Natural killer cell (primary cell): Measurements from ENCODE around the gene KIF25. TPM values are rescaled to one million over a fixed set of nuclear protein-coding genes. Genes with fewer than 3 reads are reported as not detected.

ENCODE experiments used
- ATAC-seq, 3 donors: fragments of 150-1000 bp in 2 of 3; fragments of 200-7000 bp in 1 of 3; cut with Tn5 transposase; 1 replicate in 1 of 3; 2 replicates in 2 of 3; pipeline ENCODE4 v1.10.0; 2021; ENCODE audit warnings: mild to moderate bottlenecking in 2 of 3, moderate library complexity in 2 of 3
- DNase-seq, 2 donors: peaks; one replicate each; pipeline versions ENCODE4 v3.0.0 to v3.0.0-alpha.2; 2013 to 2021; ENCODE audit warnings: mixed read lengths in 1 of 2
- H3K27ac ChIP-seq: one replicate; pipeline ENCODE4 v1.5.1; 2013; ENCODE audit warnings: mild to moderate bottlenecking, low read length
- H3K27me3 ChIP-seq: one replicate; pipeline ENCODE4 v1.6.1; 2013; ENCODE audit warnings: low read length; ENCODE audit not compliant: control insufficient read depth, insufficient read depth
- H3K36me3 ChIP-seq: one replicate; pipeline ENCODE4 v1.6.1; 2013; ENCODE audit warnings: low read length; ENCODE audit not compliant: control insufficient read depth, insufficient read depth
- H3K4me1 ChIP-seq: one replicate; pipeline ENCODE4 v1.6.1; 2013; ENCODE audit warnings: low read length; ENCODE audit not compliant: control insufficient read depth, insufficient read depth
- H3K4me3 ChIP-seq: one replicate; pipeline ENCODE4 v1.5.1; 2013; ENCODE audit warnings: low read length
- H3K9me3 ChIP-seq: one replicate; pipeline ENCODE4 v1.6.1; 2013; ENCODE audit warnings: low read length; ENCODE audit not compliant: control insufficient read depth, insufficient read depth
- H3K27ac Mint-ChIP-seq, 2 donors: one replicate each; pipeline ENCODE4 v1.8.0; 2022; ENCODE audit warnings: mild to moderate bottlenecking in 2 of 2, mixed read lengths in 2 of 2, moderate library complexity in 1 of 2
- H3K27me3 Mint-ChIP-seq, 2 donors: one replicate each; pipeline ENCODE4 v1.8.0; 2022; ENCODE audit warnings: low read depth in 2 of 2, mixed read lengths in 2 of 2
- H3K36me3 Mint-ChIP-seq: one replicate; pipeline ENCODE4 v1.8.0; 2022; ENCODE audit warnings: mixed read lengths
- H3K4me1 Mint-ChIP-seq, 2 donors: one replicate each; pipeline ENCODE4 v1.8.0; 2022; ENCODE audit warnings: mixed read lengths in 2 of 2
- H3K4me3 Mint-ChIP-seq: one replicate; pipeline ENCODE4 v1.8.0; 2022; ENCODE audit warnings: mild to moderate bottlenecking, moderate library complexity, mixed read lengths
- H3K9me3 Mint-ChIP-seq, 2 donors: one replicate each; pipeline ENCODE4 v1.8.0; 2022; ENCODE audit warnings: mixed read lengths in 2 of 2
- CTCF ChIP-seq: fragments of 200-600 bp; IDR thresholded peaks from one replicate; pipeline ENCODE4 v1.8.0; 2022; ENCODE audit warnings: antibody characterized with exemption
- WGBS: methylation state at CpG from one replicate; pipeline ENCODE4 v1.1.7; 2013; ENCODE audit warnings: missing lambda C conversion rate; ENCODE audit not compliant: insufficient coverage; 5-methylcytosine and 5-hydroxymethylcytosine counted together
- intact Hi-C: fragments of 100-400 bp; cut with micrococcal nuclease; formaldehyde crosslinking; loops from one replicate; pipeline ENCODE4 v1.14.2; 2022
- total RNA-seq, 4 donors: library from RNA; stranded (reverse); fragments of 120-200 nt in 1 of 4; gene quantifications; one replicate each; pipeline versions ENCODE4 v1.2.3 to v1.2.4, GENCODE V29; 2013 to 2022

The KIF25 gene
- total RNA-seq, 3 donors from 2014 or later (not counting 1 experiment from before 2014, with no cell fraction given) = not detected

- Mint-ChIP-seq H3K27me3 (no peaks in the 10 kb centered on the region), H3K4me3 (no peak overlapping the region), H3K9me3 (no peaks in the 10 kb centered on the region), H3K27ac (no peak overlapping the region), H3K36me3 (no peaks in the 10 kb centered on the region), H3K4me1 (no peaks in the 10 kb centered on the region)
- Histone ChIP-seq H3K4me1 (no peaks in the 10 kb centered on the region), H3K27ac (no peak overlapping the region), H3K9me3 (no peaks in the 10 kb centered on the region), H3K36me3 (no peaks in the 10 kb centered on the region), H3K27me3 (no peaks in the 10 kb centered on the region), H3K4me3 (no peak overlapping the region)
- no peak for TF ChIP-seq CTCF
- intact Hi-C loops = no loop called here
- no peak for DNase-seq
- WGBS = 90% methylated on average over 7 of the region's 7 CpGs
- ATAC-seq = no peak
These were observed 48.3 kb upstream of the KIF25 start for GRCh38 chr6:167949121-167949684.

- H3K9me3 ChIP-seq = no peaks in the 10 kb centered on the region
- no peaks in the 10 kb centered on the region for H3K4me1 ChIP-seq
- no peak overlapping the region for H3K4me3 Mint-ChIP-seq
- no peak for ATAC-seq
- no peak for DNase-seq
- intact Hi-C loops = no loop called here
- H3K27me3 Mint-ChIP-seq = no peaks in the 10 kb centered on the region
- H3K9me3 Mint-ChIP-seq = no peaks in the 10 kb centered on the region
- H3K4me3 ChIP-seq = no peak overlapping the region
- no peak for TF ChIP-seq CTCF
- H3K27ac Mint-ChIP-seq = no peak overlapping the region
- H3K4me1 Mint-ChIP-seq = no peaks in the 10 kb centered on the region
- no peak overlapping the region for H3K27ac ChIP-seq
- H3K36me3 ChIP-seq = no peaks in the 10 kb centered on the region
- H3K36me3 Mint-ChIP-seq = no peaks in the 10 kb centered on the region
- 93% methylated on average over 29 of the region's 29 CpGs for WGBS
- no peaks in the 10 kb centered on the region for H3K27me3 ChIP-seq
These were observed 45.5 kb upstream of the KIF25 start for GRCh38 chr6:167951781-167952511.

- Mint-ChIP-seq H3K36me3 (no peaks in the 10 kb centered on the region), H3K4me3 (no peak overlapping the region), H3K9me3 (no peaks in the 10 kb centered on the region), H3K4me1 (no peaks in the 10 kb centered on the region), H3K27me3 (no peaks in the 10 kb centered on the region), H3K27ac (no peak overlapping the region)
- H3K36me3 ChIP-seq = no peaks in the 10 kb centered on the region
- intact Hi-C loops = no loop called here
- H3K4me1 ChIP-seq = no peaks in the 10 kb centered on the region
- H3K27ac ChIP-seq = no peak overlapping the region
- no peak overlapping the region for H3K4me3 ChIP-seq
- no peaks in the 10 kb centered on the region for H3K9me3 ChIP-seq
- 96% methylated on average over 1 of the region's 1 CpG for WGBS
- no peaks in the 10 kb centered on the region for H3K27me3 ChIP-seq
- ATAC-seq (no peak), DNase-seq (no peak)
- TF ChIP-seq CTCF = no peak
These were observed 45.0 kb upstream of the KIF25 start for GRCh38 chr6:167952512-167952859.

GRCh38 chr6:167953551-167953950, 43.9 kb upstream of the KIF25 start:
- Histone ChIP-seq H3K4me1 (no peaks in the 10 kb centered on the region), H3K27me3 (no peaks in the 10 kb centered on the region), H3K9me3 (no peaks in the 10 kb centered on the region), H3K27ac (no peak overlapping the region), H3K36me3 (no peaks in the 10 kb centered on the region), H3K4me3 (no peak overlapping the region)
- Mint-ChIP-seq H3K36me3 (no peaks in the 10 kb centered on the region), H3K4me1 (no peaks in the 10 kb centered on the region), H3K4me3 (no peak overlapping the region), H3K27me3 (no peaks in the 10 kb centered on the region), H3K27ac (no peak overlapping the region), H3K9me3 (no peaks in the 10 kb centered on the region)
- ATAC-seq (no peak), DNase-seq (no peak)
- TF ChIP-seq CTCF = no peak
- 89% methylated on average over 4 of the region's 5 CpGs for WGBS
- intact Hi-C loops = no loop called here
